Activated CD4-positive, CD25-positive, alpha-beta regulatory T cell treated with anti-CD3 and anti-CD28 coated beads, Interleukin-2, amount 50 U/mL, for 16 hours (primary cell): ENCODE data around the gene ALKBH5.

Experiments used
- DNase-seq: peaks from one replicate; pipeline ENCODE4 v3.0.0-alpha.2; 2020; ENCODE audit warnings: low read depth, low spot score

The ALKBH5 gene

DNA sequence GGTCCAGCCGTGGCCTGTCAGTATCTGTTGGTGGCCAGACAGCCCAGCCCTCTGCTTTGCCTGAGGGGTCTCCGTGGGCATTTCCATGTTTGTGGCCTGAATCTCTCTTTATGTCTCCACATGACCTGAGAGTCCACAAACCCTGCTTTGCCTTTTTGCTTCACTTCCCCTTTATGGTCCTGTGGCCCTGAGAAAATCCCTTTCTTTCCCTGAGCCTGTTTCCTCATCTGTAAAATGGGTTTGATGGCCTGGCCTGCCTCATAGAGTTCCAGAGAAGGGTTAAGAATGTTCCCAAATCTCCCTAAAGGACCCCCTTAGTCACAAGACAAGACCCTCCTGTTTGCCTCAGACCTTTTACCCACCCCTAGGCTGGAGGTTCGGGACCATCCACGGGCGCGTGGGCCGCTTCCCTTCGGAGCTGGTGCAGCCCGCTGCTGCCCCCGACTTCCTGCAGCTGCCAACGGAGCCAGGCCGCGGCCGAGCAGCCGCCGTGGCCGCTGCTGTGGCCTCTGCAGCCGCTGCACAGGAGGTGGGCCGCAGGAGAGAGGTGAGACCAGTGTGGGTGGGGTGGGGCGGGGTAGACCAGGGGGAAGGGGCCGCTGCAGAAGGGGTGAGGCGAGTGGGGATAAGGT lies 26.2 kb upstream of the ALKBH5 start:
- DNase-seq: no peak

GRCh38 chr17:18158022-18158600 lies 25.5 kb upstream of the ALKBH5 start:
- DNase-seq: peak; percentile 78

- no peak for DNase-seq
Measured at GRCh38 chr17:18159551-18160120, 24.0 kb upstream of the ALKBH5 start.

GRCh38 chr17:18160128-18160856 lies 23.3 kb upstream of the ALKBH5 start:
- DNase-seq: no peak

GRCh38 chr17:18161207-18162145 lies 22.2 kb upstream of the ALKBH5 start:
- no peak for DNase-seq

GRCh38 chr17:18163547-18163946 lies 20.1 kb upstream of the ALKBH5 start:
- no peak for DNase-seq

- DNase-seq: no peak
Measured at GRCh38 chr17:18166894-18167293, 16.7 kb upstream of the ALKBH5 start.

- DNase-seq: no peak
Measured at GRCh38 chr17:18167421-18167820, 16.2 kb upstream of the ALKBH5 start.

DNA sequence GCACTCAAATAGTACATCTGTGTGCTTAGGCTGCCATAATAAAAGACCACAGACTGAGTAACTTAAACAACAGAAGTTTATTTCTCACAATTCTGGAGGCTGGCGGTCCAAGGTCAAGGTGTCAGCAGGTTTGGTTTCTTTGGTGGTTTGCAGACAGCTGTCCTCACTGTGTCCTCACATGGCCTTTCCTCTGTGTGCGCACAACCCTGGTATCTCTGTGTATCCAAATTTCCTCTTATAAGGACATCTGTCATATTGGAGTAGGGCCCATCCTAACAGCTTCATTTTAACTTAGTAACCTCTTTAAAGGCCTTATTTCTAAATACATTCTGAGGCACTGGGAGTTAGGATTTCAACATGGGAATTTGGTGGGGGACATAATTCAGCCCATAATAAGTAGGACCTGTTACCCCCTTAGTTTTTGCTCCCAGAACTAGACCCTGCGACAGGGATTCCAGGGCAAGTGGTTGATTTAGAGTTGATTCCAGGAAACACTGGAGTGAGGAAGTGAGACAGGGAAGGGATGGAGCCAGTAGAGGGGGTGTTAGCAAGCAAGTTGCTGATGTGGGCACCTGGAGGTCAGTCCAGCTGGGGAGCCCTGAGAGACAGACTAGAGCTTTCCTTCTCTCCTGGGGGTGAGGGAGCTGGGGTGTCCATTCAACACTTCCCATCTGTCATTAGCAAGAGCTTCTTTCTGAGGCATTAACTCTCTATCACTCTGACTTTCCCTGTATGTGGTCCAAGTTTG lies 10.9 kb upstream of the ALKBH5 start:
- no peak for DNase-seq

GRCh38 chr17:18173740-18174139 lies 9.9 kb upstream of the ALKBH5 start:
- DNase-seq: no peak

- DNase-seq: no peak
Measured at GRCh38 chr17:18176176-18176575, 7.5 kb upstream of the ALKBH5 start.

- DNase-seq: no peak
Measured at GRCh38 chr17:18177133-18177532, 6.5 kb upstream of the ALKBH5 start.

- DNase-seq: no peak
Measured at GRCh38 chr17:18177722-18178121, 5.9 kb upstream of the ALKBH5 start.

DNA sequence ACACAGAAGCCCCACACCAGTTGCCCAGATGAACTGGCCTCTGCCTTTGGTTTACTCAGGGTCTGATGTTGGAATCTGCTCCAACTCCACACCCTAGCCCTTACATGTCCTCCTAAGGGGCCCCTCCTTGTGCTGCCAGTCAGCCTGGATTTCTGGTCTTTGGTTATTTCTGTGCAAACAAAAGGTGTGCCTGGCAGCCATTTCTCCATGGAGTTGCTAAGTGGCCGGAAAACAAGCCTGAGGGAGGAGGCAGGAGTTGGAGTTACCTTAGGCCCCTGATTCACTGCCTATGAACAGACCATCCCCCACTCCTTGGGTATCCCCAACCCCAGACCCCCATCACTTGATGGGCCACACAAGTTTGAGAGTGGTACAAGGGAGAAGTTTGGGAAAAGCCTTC lies 4.4 kb upstream of the ALKBH5 start:
- DNase-seq: no peak

DNA sequence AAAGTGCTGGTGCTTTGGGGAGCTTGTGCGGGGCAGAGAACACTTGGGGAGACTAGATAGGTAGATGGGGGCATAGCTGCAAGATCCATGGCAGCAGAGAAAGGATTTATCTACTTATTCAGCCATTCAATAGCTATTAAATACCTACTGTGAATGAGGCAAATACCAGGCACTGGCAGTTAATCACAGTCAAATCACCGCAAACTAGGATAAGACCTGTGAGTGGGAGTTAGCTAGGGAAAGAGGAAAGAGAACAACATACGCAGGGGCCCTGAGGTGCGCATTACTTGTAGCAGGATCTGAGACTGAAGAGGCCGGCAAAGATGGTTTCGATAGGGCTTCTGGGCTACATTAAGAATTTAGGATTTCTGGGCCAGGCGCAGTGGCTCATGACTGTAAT lies 3.8 kb upstream of the ALKBH5 start:
- no peak for DNase-seq

- DNase-seq: no peak
Measured at GRCh38 chr17:18181358-18181757, 2.3 kb upstream of the ALKBH5 start.

DNA sequence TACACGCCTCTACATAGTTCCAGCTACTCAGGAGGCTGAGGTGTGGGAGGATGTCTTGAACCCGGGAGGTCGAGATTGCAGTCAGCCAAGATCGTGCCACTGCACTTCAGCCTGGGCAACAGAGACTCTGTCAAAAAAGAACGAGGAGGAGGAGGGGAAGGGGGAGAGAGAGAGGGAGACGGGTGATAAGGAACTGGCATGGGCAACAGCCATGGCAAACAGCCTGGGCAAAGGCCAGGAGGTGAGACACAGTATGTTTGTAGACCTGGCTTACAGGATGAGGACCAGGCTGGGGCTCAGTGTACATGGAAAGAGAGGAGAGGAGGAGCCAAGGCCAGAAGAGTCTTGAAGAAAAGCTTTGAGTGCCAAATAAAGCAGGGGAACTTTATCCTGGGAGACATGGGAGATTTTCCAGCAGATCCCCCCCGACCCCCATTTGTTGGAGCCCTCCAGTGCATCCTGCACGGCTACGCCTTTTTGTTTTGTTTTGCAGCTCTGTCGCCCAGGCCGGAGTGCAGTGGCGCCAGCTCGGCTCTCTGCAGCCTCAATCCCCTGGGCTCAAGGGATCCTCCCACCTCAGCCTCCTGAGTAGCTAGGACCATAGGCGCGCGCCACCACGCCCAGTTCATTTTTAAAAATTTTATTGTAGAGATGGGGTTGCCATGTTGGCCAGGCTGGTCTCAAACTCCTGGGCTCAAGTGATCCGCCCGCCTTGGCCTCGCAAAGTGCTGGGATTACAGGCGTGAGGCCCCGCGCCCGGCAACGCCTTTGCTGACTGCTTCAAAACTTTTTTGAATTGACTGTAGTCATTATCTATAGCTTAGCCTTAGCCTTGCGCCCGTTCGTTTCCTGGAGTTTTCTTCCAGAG lies 1.3 kb upstream of the ALKBH5 start:
- DNase-seq: no peak

DNA sequence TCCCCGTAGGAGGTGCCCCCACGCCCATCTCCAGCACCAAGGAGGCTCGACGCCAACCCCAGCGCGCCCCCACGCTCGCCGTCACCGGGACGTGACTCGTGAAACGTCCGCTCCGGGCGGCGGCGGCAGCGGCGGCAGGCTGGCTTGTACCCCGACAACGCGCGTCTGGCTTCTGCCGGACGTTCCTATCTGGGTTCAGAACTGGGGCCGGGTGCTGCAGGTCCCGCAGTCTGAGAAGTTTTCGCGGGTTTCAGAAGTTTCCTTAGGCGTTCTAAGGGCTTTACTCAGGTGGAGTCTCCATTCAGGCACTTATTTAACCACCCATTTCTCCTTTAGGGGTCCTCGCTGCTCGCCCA lies 672 bp upstream of the ALKBH5 start:
- DNase-seq: peak; percentile 61

GRCh38 chr17:18184143-18185031 lies 759 bp downstream of the ALKBH5 start:
- DNase-seq: peak; percentile 56
